K562 (cell line): Measurements from ENCODE around the gene CD274. TPM values are rescaled to one million over a fixed set of nuclear protein-coding genes. Genes with fewer than 3 reads are reported as not detected.

Source experiments
- ATAC-seq: fragments of 200-7000 bp; cut with Tn5 transposase; 3 replicates; pipeline ENCODE4 v1.9.1; 2020; ENCODE audit warnings: moderate library complexity
- BruUV-seq: library from RNA; stranded (reverse); fragments of 400-500 nt; replicated peaks from 2 replicates; lab custom pipeline; 2021; lab: Mats Ljungman, UMichigan
- CTCF ChIA-PET: fragments of 300-600 bp; formaldehyde crosslinking; extraction: SDS; loops from one replicate; lab custom pipeline; 2021; ENCODE audit warnings: low intra/inter-chr PET ratio; lab: Yijun Ruan, JAX
- POLR2A ChIA-PET: fragments of 300-600, 350-650 bp; sonication (Branson Sonifier 250); formaldehyde crosslinking; extraction: SDS; loops from one replicate; lab custom pipeline; 2021; ENCODE audit warnings: antibody characterized with exemption, inconsistent platforms; lab: Yijun Ruan, JAX
- DNase-seq, 4 experiments: peaks; one replicate each; pipeline versions ENCODE4 v3.0.0 to v3.0.0-alpha.2; 2011 to 2018; ENCODE audit warnings: low spot score in 3 of 4, mixed read lengths in 3 of 4; ENCODE audit errors: extremely low read depth in 1 of 4
- FAIRE-seq: peaks from 2 replicates; lab custom pipeline; 2011; peaks lifted over from hg19 to GRCh38; lab: Jason Lieb, UNC
- H2AFZ ChIP-seq: 2 replicates; pipeline ENCODE4 v1.6.0; 2011; ENCODE audit warnings: low read depth, low read length, control low read depth, inconsistent platforms
- H3K27ac ChIP-seq: fragments of 200-600 bp; 3 replicates; pipeline ENCODE4 v1.8.0; 2011; ENCODE audit warnings: low read depth, mild to moderate bottlenecking, control low read depth, inconsistent platforms, low read length, moderate library complexity, mixed read lengths; ENCODE audit errors: extremely low read depth
- H3K27me3 ChIP-seq, 2 experiments: fragments of 300-600 bp in 1 of 2; 2 replicates in 1 of 2; 3 replicates in 1 of 2; pipeline versions ENCODE4 v1.6.0 to v1.8.0; 2011; ENCODE audit warnings: inconsistent platforms in 2 of 2, low read length in 2 of 2, mild to moderate bottlenecking in 1 of 2, mixed read lengths in 1 of 2, moderate library complexity in 1 of 2; ENCODE audit not compliant: control insufficient read depth in 2 of 2, insufficient read depth in 2 of 2
- H3K36me3 ChIP-seq: fragments of 300-600 bp; 3 replicates; pipeline ENCODE4 v1.8.0; 2011; ENCODE audit warnings: mild to moderate bottlenecking, low read length, inconsistent platforms; ENCODE audit not compliant: control insufficient read depth, insufficient read depth
- H3K4me1 ChIP-seq, 2 experiments: fragments of 200-600 bp in 1 of 2; replicated peaks in 1 of 2; 2 replicates in 1 of 2; 3 replicates in 1 of 2; pipeline versions ENCODE4 v1.5.1 to v1.8.0; 2011; ENCODE audit warnings: inconsistent platforms in 2 of 2, low read length in 2 of 2, mild to moderate bottlenecking in 1 of 2, mixed read lengths in 1 of 2, moderate library complexity in 1 of 2; ENCODE audit not compliant: control insufficient read depth in 2 of 2, insufficient read depth in 2 of 2
- H3K4me2 ChIP-seq: 2 replicates; pipeline ENCODE4 v1.6.1; 2011; ENCODE audit warnings: low read length, control low read depth, inconsistent platforms, mixed read lengths; ENCODE audit not compliant: insufficient read depth
- H3K4me3 ChIP-seq: fragments of 200-600 bp; sonication (generic), shearing (Covaris generic); 2 replicates; pipeline ENCODE4 v1.5.1; 2016; ENCODE audit warnings: control low read depth, inconsistent platforms
- H3K79me2 ChIP-seq: fragments of 200-600 bp; 3 replicates; pipeline ENCODE4 v1.8.0; 2011; ENCODE audit warnings: low read length, inconsistent platforms; ENCODE audit not compliant: control insufficient read depth, insufficient read depth
- H3K9ac ChIP-seq, 2 experiments: 2 replicates each; pipeline versions ENCODE4 v1.6.0 to v1.6.1; 2011; ENCODE audit warnings: low read depth in 2 of 2, low read length in 2 of 2, control low read depth in 1 of 2, inconsistent platforms in 1 of 2, mild to moderate bottlenecking in 1 of 2, mixed read lengths in 1 of 2; ENCODE audit not compliant: insufficient read depth in 1 of 2
- H3K9me1 ChIP-seq: one replicate; pipeline ENCODE4 v1.6.0; 2011; ENCODE audit warnings: inconsistent platforms, mild to moderate bottlenecking, low read length, moderate library complexity; ENCODE audit not compliant: control insufficient read depth, insufficient read depth
- H3K9me3 ChIP-seq: replicated peaks from 2 replicates; pipeline ENCODE4 v1.5.1; 2011; ENCODE audit warnings: low read depth, low read length, inconsistent platforms; ENCODE audit not compliant: control insufficient read depth, insufficient read depth
- H4K20me1 ChIP-seq: replicated peaks from 2 replicates; pipeline ENCODE4 v1.6.1; 2011; ENCODE audit warnings: low read length, inconsistent platforms, mixed read lengths; ENCODE audit not compliant: control insufficient read depth, insufficient read depth
- C11orf30 ChIP-seq: fragments of 450-650 bp; IDR thresholded peaks from 2 replicates; pipeline ENCODE4 v1.6.1; 2016; ENCODE audit warnings: low read depth, mild to moderate bottlenecking
- CEBPB ChIP-seq: fragments of 450-650 bp; IDR thresholded peaks from 2 replicates; pipeline ENCODE4 v1.6.1; 2016; ENCODE audit warnings: missing genetic modification characterization, missing compliant biosample characterization
- HDAC3 ChIP-seq: fragments of 450-650 bp; IDR thresholded peaks from 2 replicates; pipeline ENCODE4 v1.6.1; 2018; ENCODE audit warnings: borderline replicate concordance, mild to moderate bottlenecking, moderate library complexity; ENCODE audit not compliant: partially characterized antibody
- MAFF ChIP-seq: IDR thresholded peaks from 2 replicates; pipeline ENCODE4 v1.6.1; 2012; ENCODE audit warnings: low read length, improper control_type of control experiment
- MAFG ChIP-seq: fragments of 450-650 bp; conservative IDR thresholded peaks from 2 replicates; pipeline ENCODE4 v1.6.1; 2016; ENCODE audit warnings: missing genetic modification characterization, missing compliant biosample characterization
- MAFK ChIP-seq: IDR thresholded peaks from 2 replicates; pipeline ENCODE4 v1.6.1; 2011; ENCODE audit warnings: low read length, improper control_type of control experiment
- NFE2 ChIP-seq: IDR thresholded peaks from 2 replicates; pipeline ENCODE4 v1.6.1; 2014; ENCODE audit warnings: antibody characterized with exemption, low read depth
- NRF1 ChIP-seq, 2 experiments: fragments of 450-650 bp; IDR thresholded peaks in 1 of 2; conservative IDR thresholded peaks in 1 of 2; 2 replicates each; pipeline ENCODE4 v1.6.1; 2014; ENCODE audit warnings: mild to moderate bottlenecking in 2 of 2
- POLR2A ChIP-seq: fragments of 450-650 bp; conservative IDR thresholded peaks from 2 replicates; pipeline ENCODE4 v1.6.1; 2016
- SMAD4 ChIP-seq: fragments of 250-450 bp; sonication (Bioruptor Pico); conservative IDR thresholded peaks from 2 replicates; pipeline ENCODE4 v1.8.0; 2021; ENCODE audit warnings: inconsistent platforms, mild to moderate bottlenecking, moderate library complexity
- SPI1 ChIP-seq: IDR thresholded peaks from 2 replicates; pipeline ENCODE4 v1.6.1; 2011; ENCODE audit warnings: low read depth, low read length, control low read depth, borderline replicate concordance
- TBP ChIP-seq: optimal IDR thresholded peaks from 2 replicates; pipeline ENCODE3; 2011; ENCODE audit warnings: low read depth, low read length, improper control_type of control experiment
- WGBS: fragments of 100-300 bp; shearing (Covaris generic); methylation state at CpG from one replicate; pipeline ENCODE4 v1.1.6; 2016; ENCODE audit warnings: low coverage, mixed read lengths; ENCODE audit not compliant: insufficient coverage; ENCODE audit errors: missing lambda C conversion rate; 5-methylcytosine and 5-hydroxymethylcytosine counted together
- in situ Hi-C: fragments of 300-500 bp; cut with MboI; formaldehyde crosslinking; loops from 4 replicates; pipeline ENCODE4 v1.15.0; 2018; ENCODE audit warnings: inconsistent platforms, mixed read lengths
- intact Hi-C: fragments of 100-400 bp; cut with micrococcal nuclease; formaldehyde crosslinking; loops from 2 replicates; pipeline ENCODE4 v1.14.2; 2022
- polyA plus RNA-seq, 8 experiments: library from polyadenylated mRNA; depleted of rRNA in 4 of 8; stranded (reverse) in 5 of 8; unstranded in 3 of 8; fragments of >200 nt; fragmentation: Nextera tagmentation in 2 of 8; fragmentation: Illumina TruSeq in 1 of 8; extraction: Ambion mirVana in 2 of 8; extraction: Trizol in 1 of 8; gene quantifications; 2 replicates each; pipeline versions ENCODE4 v1.2.1 to v1.2.3, GENCODE V29; 2011 to 2014; ENCODE audit warnings: inconsistent platforms in 1 of 8, missing spikeins in 1 of 8
- total RNA-seq, 7 experiments: library from RNA; depleted of rRNA in 6 of 7; stranded (reverse); fragments of >200 nt in 6 of 7; fragmentation: Illumina TruSeq in 2 of 7; extraction: Trizol in 2 of 7; gene quantifications; 2 replicates each; pipeline versions ENCODE4 v1.2.1 to v1.2.3, GENCODE V29; 2011 to 2021; ENCODE audit warnings: low replicate concordance in 1 of 7

Gene CD274
- total and polyA plus RNA-seq, 9 of the 15 experiments (the other 6 are each of a cell fraction or from before 2014, with no cell fraction given), result 0.07 to 0.51 (median 0.30) TPM; not detected in 1

DNA sequence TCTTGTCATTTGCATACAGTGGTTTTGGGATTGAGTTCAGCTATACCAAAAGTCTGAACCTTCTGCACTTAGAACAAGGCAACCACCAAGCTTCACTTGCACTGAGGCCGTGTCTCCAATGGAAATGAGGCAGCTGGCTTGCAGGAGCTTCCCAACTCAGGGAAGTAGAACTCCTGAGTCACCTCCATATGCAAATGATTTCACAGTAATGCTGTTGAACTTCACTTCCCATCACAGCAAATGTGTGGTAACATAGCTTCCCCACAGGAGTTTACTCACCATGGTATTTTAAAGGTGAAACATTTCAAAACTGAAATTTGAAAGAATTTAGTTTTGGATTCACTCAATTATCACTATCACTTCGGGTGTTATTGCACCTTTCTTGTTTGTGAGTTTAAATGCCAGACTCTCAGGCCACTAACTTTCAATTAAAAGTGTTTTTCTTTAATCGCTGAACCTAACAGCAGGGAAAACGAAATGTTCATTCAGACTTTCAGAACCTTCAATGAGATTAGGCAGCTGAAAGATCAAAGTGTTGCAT, 9.0 kb downstream of the CD274 start:
- intact Hi-C loops, result no loop called here
- no peaks in the 10 kb centered on the region for H3K79me2 ChIP-seq
- peak overlapping the region; percentile 60; the same call in 1 of the 2 replicates for H2AFZ ChIP-seq
- no peaks in the 10 kb centered on the region for H4K20me1 ChIP-seq
- in situ Hi-C loops, result no loop called here
- H3K27ac ChIP-seq, result no peak overlapping the region
- no peaks in the 10 kb centered on the region for H3K9me3 ChIP-seq
- H3K36me3 ChIP-seq, result no peaks in the 10 kb centered on the region
- no peak overlapping the region for H3K9ac ChIP-seq
- ATAC-seq (no peak; the same call in 1 of the 3 replicates), FAIRE-seq (peak; percentile 35), DNase-seq (no peak)
- H3K4me2 ChIP-seq, result no peak overlapping the region
- H3K4me3 ChIP-seq, result no peak overlapping the region
- H3K27me3 ChIP-seq, result no peaks in the 10 kb centered on the region
- ChIA-PET POLR2A (interaction anchor here (0.6 to 0.7 kb wide), 2 partner anchors 9 to 1181 kb away, joined by 3 to 5 read pairs; partner anchors contain the start of gene CD274), CTCF (interaction anchor here (0.7 kb wide), 1 partner anchor 141 kb away, joined by 3 read pairs; no protein-coding TSS in a partner anchor)
- no peaks in the 10 kb centered on the region for H3K9me1 ChIP-seq
- 10% methylated on average over 4 of the region's 4 CpGs for WGBS
- H3K4me1 ChIP-seq, result no peaks in the 10 kb centered on the region; a peak in 1 of 5 replicates
- TF ChIP-seq NRF1 (conservative IDR thresholded peaks at IDR 0.05 in 1 of 2, IDR thresholded peaks at IDR 0.05 in 1 of 2) (no peak), MAFK (peak; percentile 49; the same call in 1 of the 2 replicates), SMAD4 (CRISPR knock-in tag) (no peak), POLR2A (peak; percentile 64), NFE2 (peak; percentile 75), HDAC3 (no peak), C11orf30 (peak; percentile 53), MAFF (0 out of 2 replicates have a peak, but pooled peaks have one; percentile 12), CEBPB (0 out of 2 replicates have a peak, but pooled peaks have one; percentile 33), SPI1 (peak; percentile 48; the same call in 1 of the 2 replicates), TBP (peak; percentile 61), MAFG (peak; percentile 31)
- BruUV-seq, result no TSS peak
